MM.1S (cell line): Measurements from ENCODE around the gene MSANTD1.

Experiments used
- DNase-seq: peaks from one replicate; pipeline ENCODE4 v3.0.0-alpha.2; 2015
- H2AFZ ChIP-seq: fragments of 300-600 bp; sonication (generic); 2 replicates; pipeline ENCODE4 v1.6.0; 2016; ENCODE audit warnings: antibody characterized with exemption, low read length
- H3F3A ChIP-seq: fragments of 300-600 bp; sonication (generic); 2 replicates; pipeline ENCODE4 v1.6.1; 2016; ENCODE audit warnings: mild to moderate bottlenecking, antibody characterized with exemption, low read length, moderate library complexity, mixed read lengths; ENCODE audit not compliant: insufficient read depth
- H3K27ac ChIP-seq: fragments of 300-600 bp; sonication (generic); 2 replicates; pipeline ENCODE4 v1.5.1; 2016; ENCODE audit warnings: mild to moderate bottlenecking, low read length
- H3K27me3 ChIP-seq: fragments of 300-600 bp; sonication (generic); replicated peaks from 2 replicates; pipeline ENCODE4 v1.6.0; 2016; ENCODE audit warnings: low read length; ENCODE audit not compliant: insufficient read depth
- H3K36me3 ChIP-seq: fragments of 300-600 bp; sonication (generic); replicated peaks from 2 replicates; pipeline ENCODE4 v1.6.1; 2016; ENCODE audit warnings: mild to moderate bottlenecking, low read length, mixed read lengths; ENCODE audit not compliant: insufficient read depth
- H3K4me1 ChIP-seq: fragments of 300-600 bp; sonication (generic); 2 replicates; pipeline ENCODE4 v1.6.1; 2016; ENCODE audit warnings: low read length, mixed read lengths
- H3K4me2 ChIP-seq: fragments of 300-600 bp; sonication (generic); 2 replicates; pipeline ENCODE4 v1.6.0; 2016; ENCODE audit warnings: low read depth, low read length
- H3K4me3 ChIP-seq: fragments of 300-600 bp; sonication (generic); 2 replicates; pipeline ENCODE4 v1.5.1; 2016; ENCODE audit warnings: low read length, mixed read lengths
- H3K79me2 ChIP-seq: fragments of 300-600 bp; sonication (generic); 2 replicates; pipeline ENCODE4 v1.6.1; 2016; ENCODE audit warnings: mixed run types, low read length, mixed read lengths
- H3K9ac ChIP-seq: fragments of 300-600 bp; sonication (generic); 2 replicates; pipeline ENCODE4 v1.6.1; 2016; ENCODE audit warnings: low read length, mixed read lengths
- H3K9me2 ChIP-seq: fragments of 300-600 bp; sonication (generic); replicated peaks from 2 replicates; pipeline ENCODE4 v1.6.1; 2016; ENCODE audit warnings: mild to moderate bottlenecking, low read length, mixed read lengths; ENCODE audit not compliant: insufficient read depth
- H3K9me3 ChIP-seq: fragments of 300-600 bp; sonication (generic); replicated peaks from 2 replicates; pipeline ENCODE4 v1.6.1; 2016; ENCODE audit warnings: mild to moderate bottlenecking, low read length, mixed read lengths; ENCODE audit not compliant: insufficient read depth
- H4K20me1 ChIP-seq: fragments of 300-600 bp; sonication (generic); 2 replicates; pipeline ENCODE4 v1.6.1; 2016; ENCODE audit warnings: mild to moderate bottlenecking, low read length, moderate library complexity, mixed read lengths; ENCODE audit not compliant: insufficient read depth
- EZH2 ChIP-seq: fragments of 300-600 bp; sonication (generic); optimal IDR thresholded peaks from 2 replicates; pipeline ENCODE3; 2017; ENCODE audit warnings: low read depth, mild to moderate bottlenecking, antibody characterized with exemption, low read length, mixed read lengths
- EZH2phosphoT487 ChIP-seq: fragments of 300-600 bp; sonication (generic); IDR thresholded peaks from 2 replicates; pipeline ENCODE4 v1.6.1; 2018; ENCODE audit warnings: antibody characterized with exemption, low read length
- TF ChIP-seq, protein P1 (sequence below): fragments of 300-600 bp; sonication (generic); IDR thresholded peaks from 2 replicates; pipeline ENCODE4 v1.5.1; 2016; ENCODE audit warnings: antibody characterized with exemption, low read length, mixed read lengths

Gene MSANTD1

GRCh38 chr4:3226944-3227343, 22.0 kb upstream of the MSANTD1 start:
- no peak overlapping the region for H2AFZ ChIP-seq
- H3K36me3 ChIP-seq = peaks cover 4% of the 10 kb centered on the region; the same call in 1 of the 2 replicates
- no peak for TF ChIP-seq EZH2
- no peak for TF ChIP-seq EZH2phosphoT487
- TF ChIP-seq, protein P1, sequence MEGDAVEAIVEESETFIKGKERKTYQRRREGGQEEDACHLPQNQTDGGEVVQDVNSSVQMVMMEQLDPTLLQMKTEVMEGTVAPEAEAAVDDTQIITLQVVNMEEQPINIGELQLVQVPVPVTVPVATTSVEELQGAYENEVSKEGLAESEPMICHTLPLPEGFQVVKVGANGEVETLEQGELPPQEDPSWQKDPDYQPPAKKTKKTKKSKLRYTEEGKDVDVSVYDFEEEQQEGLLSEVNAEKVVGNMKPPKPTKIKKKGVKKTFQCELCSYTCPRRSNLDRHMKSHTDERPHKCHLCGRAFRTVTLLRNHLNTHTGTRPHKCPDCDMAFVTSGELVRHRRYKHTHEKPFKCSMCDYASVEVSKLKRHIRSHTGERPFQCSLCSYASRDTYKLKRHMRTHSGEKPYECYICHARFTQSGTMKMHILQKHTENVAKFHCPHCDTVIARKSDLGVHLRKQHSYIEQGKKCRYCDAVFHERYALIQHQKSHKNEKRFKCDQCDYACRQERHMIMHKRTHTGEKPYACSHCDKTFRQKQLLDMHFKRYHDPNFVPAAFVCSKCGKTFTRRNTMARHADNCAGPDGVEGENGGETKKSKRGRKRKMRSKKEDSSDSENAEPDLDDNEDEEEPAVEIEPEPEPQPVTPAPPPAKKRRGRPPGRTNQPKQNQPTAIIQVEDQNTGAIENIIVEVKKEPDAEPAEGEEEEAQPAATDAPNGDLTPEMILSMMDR = no peak
- H3K27me3 ChIP-seq = no peaks in the 10 kb centered on the region
- H4K20me1 ChIP-seq = no peaks in the 10 kb centered on the region
- peak overlapping the region; percentile 39; the same call in 1 of the 2 replicates for H3K27ac ChIP-seq
- no peaks in the 10 kb centered on the region for H3K9me3 ChIP-seq
- H3K4me3 ChIP-seq = no peak overlapping the region
- peaks cover 11% of the 10 kb centered on the region for H3K4me1 ChIP-seq
- H3K79me2 ChIP-seq = no peaks in the 10 kb centered on the region
- peak overlapping the region; percentile 8; the same call in 1 of the 2 replicates for H3K4me2 ChIP-seq
- DNase-seq = no peak
- H3K9me2 ChIP-seq = no peaks in the 10 kb centered on the region
- H3F3A ChIP-seq = peaks cover 8% of the 10 kb centered on the region
- no peak overlapping the region for H3K9ac ChIP-seq

GRCh38 chr4:3227878-3228675, 20.9 kb upstream of the MSANTD1 start:
- TF ChIP-seq EZH2 (no peak), EZH2phosphoT487 (no peak)
- H3K4me1 ChIP-seq = peaks cover 11% of the 10 kb centered on the region
- no peaks in the 10 kb centered on the region for H4K20me1 ChIP-seq
- H3K79me2 ChIP-seq = no peaks in the 10 kb centered on the region
- no peak overlapping the region for H2AFZ ChIP-seq
- no peak for DNase-seq
- H3F3A ChIP-seq = peaks cover 8% of the 10 kb centered on the region
- H3K4me2 ChIP-seq = no peak overlapping the region
- H3K9me3 ChIP-seq = no peaks in the 10 kb centered on the region
- H3K36me3 ChIP-seq = peaks cover 4% of the 10 kb centered on the region; the same call in 1 of the 2 replicates
- no peak overlapping the region for H3K27ac ChIP-seq
- no peak overlapping the region for H3K9ac ChIP-seq
- no peak overlapping the region for H3K4me3 ChIP-seq
- no peaks in the 10 kb centered on the region for H3K9me2 ChIP-seq
- no peaks in the 10 kb centered on the region for H3K27me3 ChIP-seq

GRCh38 chr4:3228881-3229280, 20.1 kb upstream of the MSANTD1 start:
- DNase-seq = no peak
- Histone ChIP-seq H3K4me1 (peaks cover 11% of the 10 kb centered on the region), H3K9me2 (no peaks in the 10 kb centered on the region), H3K79me2 (no peaks in the 10 kb centered on the region), H2AFZ (no peak overlapping the region), H3K27me3 (no peaks in the 10 kb centered on the region), H3F3A (peaks cover 8% of the 10 kb centered on the region), H3K36me3 (peaks cover 4% of the 10 kb centered on the region; the same call in 1 of the 2 replicates), H3K27ac (no peak overlapping the region), H3K4me3 (no peak overlapping the region), H4K20me1 (no peaks in the 10 kb centered on the region), H3K4me2 (no peak overlapping the region), H3K9me3 (no peaks in the 10 kb centered on the region), H3K9ac (no peak overlapping the region)
- TF ChIP-seq, protein P1 = no peak
- TF ChIP-seq EZH2phosphoT487 = no peak
- TF ChIP-seq EZH2 = no peak

- DNase-seq = no peak
- H3K79me2 ChIP-seq = no peaks in the 10 kb centered on the region
- H3K9me3 ChIP-seq = no peaks in the 10 kb centered on the region
- H4K20me1 ChIP-seq = no peaks in the 10 kb centered on the region
- H3K9me2 ChIP-seq = no peaks in the 10 kb centered on the region
- H3K36me3 ChIP-seq = peaks cover 4% of the 10 kb centered on the region; the same call in 1 of the 2 replicates
- no peak overlapping the region for H3K9ac ChIP-seq
- TF ChIP-seq EZH2 (no peak), EZH2phosphoT487 (no peak)
- TF ChIP-seq, protein P1 = no peak
- H3K27me3 ChIP-seq = no peaks in the 10 kb centered on the region
- H3K27ac ChIP-seq = no peak overlapping the region
- peaks cover 11% of the 10 kb centered on the region for H3K4me1 ChIP-seq
- no peak overlapping the region for H3K4me2 ChIP-seq
- H3F3A ChIP-seq = peaks cover 8% of the 10 kb centered on the region
- no peak overlapping the region for H2AFZ ChIP-seq
- no peak overlapping the region for H3K4me3 ChIP-seq
Measured at GRCh38 chr4:3229328-3229727, 19.6 kb upstream of the MSANTD1 start.
